Kidney (tissue), 14 donors: ENCODE data around the gene ZBTB16. TPM values are rescaled to one million over a fixed set of nuclear protein-coding genes. Genes with fewer than 3 reads are reported as not detected.

ENCODE experiments used
- DNase-seq, 5 donors: peaks; one replicate each; pipeline ENCODE4 v3.0.0-alpha.2; 2013 to 2020
- FAIRE-seq: peaks from 2 replicates; lab custom pipeline; 2012; peaks lifted over from hg19 to GRCh38; lab: Jason Lieb, UNC
- H3K27ac ChIP-seq, 2 donors: one replicate each; pipeline ENCODE4 v1.7.0; 2013; ENCODE audit warnings: low read depth in 2 of 2, low read length in 2 of 2, inconsistent platforms in 1 of 2
- H3K27me3 ChIP-seq: one replicate; pipeline ENCODE4 v1.7.1; 2013; ENCODE audit warnings: low read length, inconsistent platforms; ENCODE audit not compliant: control insufficient read depth, insufficient read depth
- H3K36me3 ChIP-seq, 3 donors: one replicate each; pipeline versions ENCODE4 v1.7.0 to v1.7.1; 2013; ENCODE audit warnings: low read length in 3 of 3, control low read depth in 1 of 3, inconsistent platforms in 1 of 3; ENCODE audit not compliant: insufficient read depth in 3 of 3, control insufficient read depth in 2 of 3
- H3K4me1 ChIP-seq, 3 donors: one replicate each; pipeline versions ENCODE4 v1.7.0 to v1.7.1; 2013; ENCODE audit warnings: low read length in 3 of 3, inconsistent platforms in 1 of 3, low read depth in 1 of 3; ENCODE audit not compliant: control insufficient read depth in 2 of 3, insufficient read depth in 2 of 3
- H3K4me3 ChIP-seq, 3 donors: one replicate each; pipeline versions ENCODE4 v1.7.0 to v1.8.1; 2013; ENCODE audit warnings: low read length in 3 of 3, control low read depth in 1 of 3, inconsistent platforms in 1 of 3
- H3K9ac ChIP-seq, 3 donors: one replicate each; pipeline versions ENCODE4 v1.7.0 to v1.7.1; 2013; ENCODE audit warnings: low read length in 3 of 3, control low read depth in 1 of 3, inconsistent platforms in 1 of 3
- H3K9me3 ChIP-seq, 3 donors: one replicate each; pipeline versions ENCODE4 v1.7.0 to v1.7.1; 2013; ENCODE audit warnings: low read length in 3 of 3, control low read depth in 1 of 3, inconsistent platforms in 1 of 3; ENCODE audit not compliant: control insufficient read depth in 2 of 3, insufficient read depth in 1 of 3
- intact Hi-C: fragments of 100-400 bp; cut with DNase I; formaldehyde crosslinking; loops from one replicate; pipeline ENCODE4 v1.11.1; 2022
- polyA plus RNA-seq: library from polyadenylated mRNA; stranded (reverse); fragments of 350-450 nt; fragmentation: Illumina TruSeq; extraction: RNeasy Lipid Tissue Mini Kit (QIAGEN cat#74804); gene quantifications from one replicate; pipeline ENCODE4 v1.2.3, GENCODE V29; 2014; ENCODE audit warnings: low read depth, low replicate concordance; ENCODE audit not compliant: insufficient read depth
- total RNA-seq: library from RNA; stranded (reverse); fragmentation: NEBNext Ultra II Directional; extraction: Animal tissue kit (Norgen Biotek cat#: 25700); gene quantifications from one replicate; pipeline ENCODE4 v1.2.1, GENCODE V29; 2021
- TF ChIP-seq, protein P1 (sequence below): IDR thresholded peaks from 3 replicates; pipeline ENCODE4 v1.5.1; 2012; ENCODE audit warnings: mild to moderate bottlenecking, moderate library complexity, borderline replicate concordance; ENCODE audit not compliant: insufficient read depth; ENCODE audit errors: extremely low read depth
- donor health status: control.
- donor health status: control.
- donor health status: control.
- donor health status: control.
- donor health status: control.
- donor health status: DM: yes; HTN: yes; CAD: no.
- donor health status: Normal renal cell carcinoma (clear cell type).

Gene ZBTB16
- total and polyA plus RNA-seq, 2 donors from 2014 or later, result 2.5 to 126 TPM

DNA sequence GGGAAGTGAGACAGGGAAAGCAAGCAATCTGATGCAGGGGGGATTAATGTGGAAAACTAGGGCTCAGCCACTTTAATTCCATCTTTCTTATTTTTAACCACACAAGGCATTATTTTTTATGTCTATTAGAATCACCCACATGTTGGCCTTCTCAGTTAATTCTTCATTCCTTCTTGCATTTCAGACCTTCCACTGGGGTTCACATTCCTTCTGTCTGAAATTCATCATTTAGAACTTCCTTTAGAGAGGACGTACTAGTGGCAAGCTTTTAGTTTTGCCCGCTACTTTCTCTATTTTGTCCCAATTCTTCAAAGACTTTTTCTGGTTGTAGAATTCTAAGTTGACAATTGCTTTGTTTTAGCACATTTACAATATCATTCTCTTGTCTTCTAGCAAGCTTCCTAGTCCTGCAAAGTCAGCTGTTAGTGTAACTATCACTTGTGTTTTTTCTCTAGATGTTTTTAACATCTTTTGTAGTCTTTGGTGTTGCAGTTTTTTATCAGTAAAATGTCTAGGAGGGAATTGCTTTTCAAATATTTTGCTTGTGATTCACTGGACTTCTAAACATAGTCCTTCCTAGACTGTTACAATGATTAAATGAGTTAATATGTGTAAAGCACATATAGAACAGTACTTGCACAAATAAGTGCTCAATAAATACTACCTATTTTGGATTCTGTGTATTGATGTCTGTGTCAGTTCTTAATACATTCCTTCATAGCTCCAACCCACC lies 231.2 kb downstream of the ZBTB16 start:
- no peak for FAIRE-seq
- TF ChIP-seq, protein P1, sequence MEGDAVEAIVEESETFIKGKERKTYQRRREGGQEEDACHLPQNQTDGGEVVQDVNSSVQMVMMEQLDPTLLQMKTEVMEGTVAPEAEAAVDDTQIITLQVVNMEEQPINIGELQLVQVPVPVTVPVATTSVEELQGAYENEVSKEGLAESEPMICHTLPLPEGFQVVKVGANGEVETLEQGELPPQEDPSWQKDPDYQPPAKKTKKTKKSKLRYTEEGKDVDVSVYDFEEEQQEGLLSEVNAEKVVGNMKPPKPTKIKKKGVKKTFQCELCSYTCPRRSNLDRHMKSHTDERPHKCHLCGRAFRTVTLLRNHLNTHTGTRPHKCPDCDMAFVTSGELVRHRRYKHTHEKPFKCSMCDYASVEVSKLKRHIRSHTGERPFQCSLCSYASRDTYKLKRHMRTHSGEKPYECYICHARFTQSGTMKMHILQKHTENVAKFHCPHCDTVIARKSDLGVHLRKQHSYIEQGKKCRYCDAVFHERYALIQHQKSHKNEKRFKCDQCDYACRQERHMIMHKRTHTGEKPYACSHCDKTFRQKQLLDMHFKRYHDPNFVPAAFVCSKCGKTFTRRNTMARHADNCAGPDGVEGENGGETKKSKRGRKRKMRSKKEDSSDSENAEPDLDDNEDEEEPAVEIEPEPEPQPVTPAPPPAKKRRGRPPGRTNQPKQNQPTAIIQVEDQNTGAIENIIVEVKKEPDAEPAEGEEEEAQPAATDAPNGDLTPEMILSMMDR, result no peak

DNA sequence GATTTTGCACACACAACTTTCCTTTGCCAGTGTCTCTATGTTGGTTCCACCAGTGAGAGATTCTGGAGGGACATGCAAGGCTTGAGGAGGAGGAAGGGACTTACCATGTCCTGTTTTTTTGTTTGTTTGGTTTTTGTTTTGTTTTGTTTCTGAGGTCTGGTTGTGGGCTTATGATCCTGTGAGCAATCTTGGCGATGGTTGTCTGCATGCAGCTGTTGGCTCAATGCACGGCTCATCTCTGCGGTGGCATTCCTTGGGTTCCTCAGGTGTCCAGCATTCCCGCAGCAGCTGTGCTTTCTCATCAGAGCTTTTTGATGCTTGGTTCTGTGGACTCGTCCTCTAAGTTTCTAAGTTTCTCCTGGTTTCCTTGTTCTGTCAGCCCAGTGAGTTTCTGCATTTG lies 231.9 kb downstream of the ZBTB16 start:
- no peak overlapping the region for H3K9ac ChIP-seq
- intact Hi-C loops, result no loop called here
- DNase-seq (peak in 1 of 5 donors; percentile 20), FAIRE-seq (no peak)
- H3K9me3 ChIP-seq, result no peaks in the 10 kb centered on the region
- H3K4me3 ChIP-seq, result peak overlapping the region in 1 of 3 donors; percentile 20
- peak overlapping the region in 1 of 2 donors; percentile 32 for H3K27ac ChIP-seq
- TF ChIP-seq, protein P1, result no peak
- no peaks in the 10 kb centered on the region for H3K36me3 ChIP-seq
- H3K4me1 ChIP-seq, result peaks cover 0 to 3% (median 0%) of the 10 kb centered on the region in 3 donors
- H3K27me3 ChIP-seq, result no peaks in the 10 kb centered on the region

More for the DNA sequence above, 231.2 kb downstream of the ZBTB16 start:
- H3K9ac ChIP-seq, result no peak overlapping the region
- no peaks in the 10 kb centered on the region for H3K9me3 ChIP-seq
- no peak for DNase-seq
- H3K27ac ChIP-seq, result no peak overlapping the region
- H3K4me3 ChIP-seq, result no peak overlapping the region
- H3K4me1 ChIP-seq, result peaks cover 0 to 1% (median 0%) of the 10 kb centered on the region in 3 donors
- intact Hi-C loops, result no loop called here
- H3K27me3 ChIP-seq, result no peaks in the 10 kb centered on the region
- H3K36me3 ChIP-seq, result no peaks in the 10 kb centered on the region

DNA sequence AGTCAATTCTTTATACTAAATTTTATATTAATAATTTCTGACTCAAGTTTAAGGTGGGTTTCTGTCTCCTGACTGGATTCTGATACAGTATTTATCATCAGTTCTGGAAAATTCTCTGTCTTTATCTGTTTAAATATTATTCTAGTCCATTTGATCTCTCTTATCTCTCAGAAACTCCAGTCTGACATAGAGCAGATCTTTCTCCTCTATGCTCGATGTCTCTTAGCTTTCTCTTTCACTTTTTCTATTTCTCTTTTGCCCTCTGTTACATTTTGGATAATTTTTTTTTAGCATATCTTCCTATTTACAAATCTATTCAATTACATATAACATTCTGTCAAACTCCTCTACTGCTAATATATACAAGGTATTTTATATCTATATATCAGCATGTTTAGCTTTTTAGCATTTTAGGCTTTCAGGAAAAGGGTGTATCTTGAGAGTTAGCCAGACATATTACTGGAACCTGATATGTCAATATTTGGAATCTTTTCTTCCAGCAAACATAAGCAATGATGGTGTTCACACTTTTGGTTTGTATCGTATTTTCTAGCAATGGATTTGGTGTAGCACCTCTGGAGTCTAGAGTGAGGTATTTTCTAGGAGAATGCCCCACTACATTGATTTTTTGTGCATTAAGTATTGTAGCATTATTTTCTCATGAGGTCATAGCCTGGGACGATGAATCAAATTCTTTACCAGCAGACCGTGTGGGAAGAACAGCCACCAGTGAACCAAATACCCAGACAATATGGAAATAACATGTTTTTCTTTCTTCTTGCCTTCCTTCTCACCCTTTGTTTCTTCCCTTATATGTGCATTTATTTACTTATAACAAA lies 232.6 kb downstream of the ZBTB16 start:
- Histone ChIP-seq H3K9me3 (no peaks in the 10 kb centered on the region), H3K27ac (peak overlapping the region in 1 of 2 donors; percentile 32), H3K4me1 (peaks cover 0 to 3% (median 0%) of the 10 kb centered on the region in 3 donors), H3K4me3 (no peak overlapping the region), H3K36me3 (no peaks in the 10 kb centered on the region), H3K9ac (no peak overlapping the region), H3K27me3 (no peaks in the 10 kb centered on the region)
- TF ChIP-seq, protein P1, result no peak
- intact Hi-C loops, result no loop called here
- FAIRE-seq (peak; percentile 15), DNase-seq (no peak)
